Stimulated activated CD8-positive, alpha-beta memory T cell treated with anti-CD3 and anti-CD28 coated beads, Interleukin-2, amount 100 ng/mL, for 1 hour (primary cell): ENCODE measurements around the gene OLFM2.

Source experiments
- DNase-seq, 2 donors: peaks; one replicate each; pipeline ENCODE4 v3.0.0-alpha.2; 2020; ENCODE audit warnings: low read depth in 2 of 2

OLFM2 gene

DNA sequence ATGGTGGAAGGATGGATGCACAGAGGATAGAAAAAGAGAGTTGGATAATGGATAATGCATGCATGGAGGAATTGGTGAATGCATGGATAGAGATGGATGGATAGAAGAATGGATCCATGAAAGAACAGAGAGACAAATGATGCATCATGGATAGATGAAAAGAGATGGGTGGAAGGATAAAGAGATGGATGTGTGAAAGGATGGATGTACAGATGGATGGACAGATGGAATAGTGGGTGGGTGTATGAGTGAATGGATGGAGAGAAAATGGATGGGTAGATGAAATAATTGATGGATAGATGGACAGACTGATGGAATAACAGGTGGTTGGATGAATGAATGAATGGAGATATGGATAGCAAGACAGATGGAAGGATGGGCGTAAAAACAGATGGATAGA, 25.7 kb downstream of the OLFM2 start:
- no peak for DNase-seq

DNA sequence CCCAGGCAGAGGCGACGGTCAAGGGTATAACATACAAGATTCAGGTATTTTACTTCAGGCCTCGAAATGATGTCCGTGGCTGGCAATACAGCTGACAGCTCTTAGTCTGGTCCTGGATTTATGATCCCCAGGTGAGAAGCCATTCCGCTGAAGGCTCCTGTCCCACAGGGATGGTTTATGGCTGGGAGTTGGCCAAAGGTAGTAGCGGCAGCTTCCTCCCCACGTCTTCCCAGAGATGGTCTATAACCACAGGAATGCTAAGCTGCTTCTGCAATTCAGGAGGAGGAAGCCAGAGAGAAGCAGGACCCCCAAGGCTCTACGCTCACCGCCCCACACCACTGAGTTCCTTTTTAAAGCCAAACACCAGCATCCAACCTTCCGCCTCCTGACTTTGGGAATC, 27.1 kb downstream of the OLFM2 start:
- DNase-seq = no peak

DNA sequence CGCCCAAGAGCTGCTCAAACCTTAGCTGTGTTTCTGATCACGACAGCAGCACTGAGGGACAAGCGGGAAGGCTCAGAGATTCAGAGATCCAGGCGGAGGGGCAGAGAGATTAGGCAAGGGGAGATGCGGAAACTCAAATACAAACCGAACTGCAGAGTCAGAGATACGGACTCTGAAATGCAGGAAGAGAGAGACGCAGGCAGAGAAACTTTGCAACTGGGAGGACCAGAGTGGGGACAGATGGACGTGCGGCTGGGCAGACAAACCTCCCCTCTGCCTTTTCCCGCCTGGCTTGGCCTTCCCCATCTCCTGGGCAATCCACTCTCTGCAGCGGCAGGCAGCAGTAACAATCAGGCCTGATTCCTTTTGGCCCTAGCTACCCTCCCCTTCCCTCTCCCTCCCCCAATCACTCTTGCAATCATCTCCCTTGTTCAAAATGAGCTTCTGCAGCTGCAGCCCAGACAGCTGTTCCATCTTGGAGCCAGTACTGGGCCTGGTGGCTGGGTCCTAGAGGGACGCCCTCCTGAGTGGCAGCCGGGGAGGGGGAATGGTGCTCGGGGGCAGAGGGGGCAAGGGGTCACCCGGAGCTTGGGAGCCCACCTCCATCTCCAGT, 29.7 kb downstream of the OLFM2 start:
- no peak for DNase-seq

DNA sequence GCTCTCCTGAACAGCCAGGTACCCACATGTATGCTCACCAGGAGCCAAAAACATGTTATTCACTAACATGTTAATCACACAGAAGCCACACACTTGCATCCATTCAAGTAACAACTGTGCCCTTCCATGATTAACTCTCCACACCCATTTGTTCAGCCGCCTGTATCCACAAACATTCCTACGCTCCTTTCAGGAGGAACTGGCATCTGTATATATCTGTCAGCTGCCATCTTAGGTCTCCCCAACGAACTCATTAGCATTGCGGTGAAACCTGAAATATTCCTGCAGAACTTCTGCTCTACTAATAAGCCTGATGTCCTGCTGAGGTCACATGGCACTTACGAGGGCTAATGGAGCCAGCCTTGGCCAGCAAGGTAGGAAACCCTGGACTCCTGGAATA, 33.0 kb downstream of the OLFM2 start:
- DNase-seq = no peak

DNA sequence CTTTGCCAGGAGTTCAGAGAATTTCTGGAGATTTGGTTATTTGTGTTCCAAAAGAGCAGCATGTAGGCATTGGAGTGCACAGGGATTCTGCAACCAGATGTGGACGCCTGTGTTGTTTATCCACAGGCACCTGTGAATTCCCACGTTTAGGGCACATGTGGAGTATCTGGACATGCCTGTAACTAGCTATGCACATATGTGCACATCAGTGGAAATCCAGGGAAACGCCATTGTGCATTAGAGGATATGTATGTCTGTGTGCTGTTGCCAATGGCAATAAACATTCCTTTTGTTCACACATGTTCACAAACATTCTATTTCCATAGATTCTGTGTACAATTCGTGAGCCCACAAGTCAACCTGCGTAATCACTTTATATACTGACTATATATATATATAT, 34.7 kb downstream of the OLFM2 start:
- no peak for DNase-seq

DNA sequence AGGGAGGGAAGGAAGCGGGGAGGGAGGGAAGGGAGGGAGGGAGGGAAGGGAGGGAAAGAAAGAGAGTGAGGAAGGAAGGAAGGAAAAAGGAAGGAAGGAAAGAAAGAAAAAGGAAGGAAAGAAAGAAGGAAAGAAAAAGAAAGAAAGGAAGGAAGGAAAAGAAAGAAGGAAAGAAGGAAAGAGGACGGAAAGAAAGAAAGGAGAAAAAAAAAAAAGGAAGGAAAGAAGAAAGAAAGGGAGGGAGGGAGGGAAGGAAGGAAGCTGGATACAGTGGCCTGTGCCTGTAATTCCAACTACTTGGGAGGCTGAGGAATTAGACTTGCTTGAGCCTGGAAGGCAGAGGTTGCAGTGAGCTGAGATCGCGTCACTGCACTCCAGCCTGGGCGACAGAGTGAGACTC, 35.3 kb downstream of the OLFM2 start:
- no peak for DNase-seq

DNA sequence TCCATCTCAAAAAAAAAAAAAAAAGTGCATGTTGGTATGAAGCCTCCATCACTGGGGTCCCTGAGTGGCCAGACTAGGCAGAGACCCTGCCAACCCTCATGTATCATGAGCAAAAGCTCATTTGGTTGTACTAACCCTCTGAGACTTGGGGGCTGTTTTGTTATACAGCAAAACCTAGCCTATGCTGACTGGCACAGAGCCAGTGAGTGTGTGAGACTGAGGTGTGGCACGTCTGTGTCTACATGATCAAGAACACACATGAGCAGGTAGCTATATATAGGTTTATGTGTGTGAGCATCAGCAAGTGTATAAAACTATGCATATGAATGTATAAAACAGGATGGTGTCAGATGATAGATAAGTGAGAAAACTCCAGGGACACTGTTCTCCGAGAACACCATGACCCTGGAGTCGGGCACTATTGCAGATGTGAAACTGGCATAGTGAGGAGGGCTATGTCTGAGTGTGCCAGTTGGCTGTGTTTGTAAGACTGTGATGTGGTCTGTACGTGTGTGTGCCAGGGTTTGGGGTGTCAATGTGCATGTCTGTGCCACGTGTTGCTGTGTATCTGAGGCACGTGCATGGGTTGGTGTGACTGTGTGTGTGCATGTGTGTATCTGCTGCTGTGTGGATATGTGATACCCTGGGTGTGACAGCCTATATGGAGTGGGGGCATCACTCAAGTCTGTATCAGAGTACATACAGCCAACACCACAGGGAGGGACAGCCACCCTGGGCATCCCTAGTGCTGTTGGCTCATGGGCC, 44.5 kb downstream of the OLFM2 start:
- no peak for DNase-seq

DNA sequence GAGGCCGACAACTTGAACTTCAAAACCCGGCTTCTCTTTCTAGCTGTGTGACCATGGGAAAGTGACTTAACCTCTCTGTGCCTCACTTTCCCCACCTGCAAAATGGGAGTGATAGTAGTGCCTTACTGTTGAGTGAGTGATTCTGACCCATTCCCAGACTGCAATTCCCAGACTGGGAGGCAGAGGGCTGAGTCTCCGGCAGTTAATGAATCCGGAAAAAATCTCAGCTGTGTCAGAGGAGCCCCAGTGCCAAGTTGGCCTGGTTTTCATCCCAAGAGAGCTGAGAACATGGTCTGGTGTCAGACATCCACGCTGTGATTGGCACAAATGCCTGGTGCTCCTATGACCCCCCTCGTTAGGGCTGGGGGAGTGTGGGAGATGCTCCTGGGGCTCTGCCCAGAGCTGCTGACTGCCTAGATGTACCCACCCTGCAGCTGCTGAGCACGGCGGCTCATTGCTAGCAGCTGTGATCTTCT, 51.2 kb downstream of the OLFM2 start:
- DNase-seq = no peak

DNA sequence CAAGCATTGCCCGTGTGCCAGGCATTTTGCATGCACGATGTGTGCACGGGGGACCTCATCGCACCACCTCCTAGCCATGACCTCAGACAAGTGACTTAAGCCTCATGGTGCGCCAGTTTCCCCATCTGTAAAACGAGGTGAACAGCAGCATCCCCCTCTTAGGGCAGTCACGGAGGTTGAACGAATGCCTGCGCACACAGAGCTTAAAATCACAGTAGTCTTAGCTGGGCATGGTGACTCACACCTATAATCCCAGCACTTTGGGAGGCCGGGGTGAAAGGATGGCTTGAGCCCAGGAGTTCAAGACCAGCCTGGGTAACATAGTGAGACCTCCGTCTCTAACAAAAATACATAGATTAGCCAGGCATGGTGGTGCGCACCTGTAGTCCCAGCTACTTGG, 52.6 kb downstream of the OLFM2 start:
- no peak for DNase-seq

DNA sequence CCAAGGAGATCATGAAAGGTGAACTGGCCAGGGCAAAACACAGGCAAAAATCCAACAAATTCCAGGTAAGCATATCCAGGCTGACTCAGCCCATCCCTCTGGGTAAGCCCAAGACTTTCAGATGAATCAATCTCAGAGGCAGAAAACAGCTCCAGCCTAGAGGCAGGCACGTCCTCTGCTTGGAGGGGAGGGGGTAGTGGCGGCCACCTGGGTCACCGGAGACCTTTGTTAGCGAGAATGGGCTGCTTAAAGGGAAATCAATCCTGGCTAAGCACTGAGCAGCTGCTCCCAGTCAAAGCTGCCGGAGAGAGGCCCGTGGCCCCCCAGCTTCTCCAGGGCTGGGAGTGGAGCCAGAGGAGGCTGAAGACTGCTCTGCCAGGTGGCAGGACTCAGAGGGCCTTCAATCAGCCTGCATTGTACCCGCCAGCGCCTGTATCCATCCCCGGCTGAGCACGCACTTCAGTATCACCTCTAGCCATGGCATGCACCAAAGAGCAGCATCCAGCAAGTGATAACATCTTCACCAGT, 53.0 kb downstream of the OLFM2 start:
- DNase-seq = no peak

DNA sequence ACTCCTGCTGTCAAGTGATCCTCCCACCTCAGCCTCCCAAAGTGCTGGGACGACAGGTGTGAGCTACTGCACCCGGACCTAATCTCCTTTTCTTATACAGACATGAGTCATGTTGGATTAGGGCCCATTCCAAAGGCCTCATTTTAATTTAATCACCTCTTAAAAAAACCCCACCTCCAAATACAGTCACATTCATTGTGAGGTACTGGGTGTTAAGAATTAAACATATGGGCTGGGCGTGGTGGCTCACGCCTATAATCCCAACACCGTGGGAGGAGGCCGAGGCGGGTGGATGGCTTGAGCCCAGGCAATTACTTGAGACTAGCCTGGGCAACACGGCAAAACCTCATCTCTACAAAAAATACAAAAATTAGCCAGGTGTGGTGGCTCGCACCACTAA, 54.6 kb downstream of the OLFM2 start:
- DNase-seq = no peak

DNA sequence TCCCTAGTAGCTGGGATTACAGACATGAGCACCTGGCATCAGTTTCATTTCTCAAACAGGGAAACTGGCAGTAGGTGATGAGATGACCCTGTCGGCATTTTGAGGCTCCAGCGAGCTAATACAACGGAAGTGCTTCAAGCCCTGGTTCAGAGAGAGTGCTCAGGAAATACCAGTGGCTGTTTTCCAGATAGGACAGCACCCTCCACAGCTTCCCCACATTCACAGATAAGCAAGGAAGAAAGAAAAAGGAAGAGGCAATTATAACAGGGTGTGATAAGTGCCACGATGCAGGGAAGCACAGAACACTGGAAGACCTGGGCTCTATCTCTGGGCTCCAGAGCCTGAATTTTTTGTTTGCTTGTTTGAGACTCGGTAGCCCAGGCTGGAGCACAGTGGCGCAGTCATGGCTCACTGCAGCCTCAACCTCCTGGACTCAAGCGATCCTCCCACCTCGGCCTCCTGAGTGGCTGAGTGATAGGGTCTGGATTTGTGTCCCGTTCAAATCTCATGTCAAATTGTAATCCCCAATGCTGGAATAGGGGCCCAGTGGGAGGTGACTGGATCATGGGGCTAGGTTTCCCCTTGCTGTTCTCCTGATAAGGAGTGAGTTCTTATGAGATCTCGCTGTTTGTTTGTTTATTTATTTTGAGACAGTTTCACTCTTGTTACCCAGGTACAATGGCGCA, 57.7 kb downstream of the OLFM2 start:
- no peak for DNase-seq

DNA sequence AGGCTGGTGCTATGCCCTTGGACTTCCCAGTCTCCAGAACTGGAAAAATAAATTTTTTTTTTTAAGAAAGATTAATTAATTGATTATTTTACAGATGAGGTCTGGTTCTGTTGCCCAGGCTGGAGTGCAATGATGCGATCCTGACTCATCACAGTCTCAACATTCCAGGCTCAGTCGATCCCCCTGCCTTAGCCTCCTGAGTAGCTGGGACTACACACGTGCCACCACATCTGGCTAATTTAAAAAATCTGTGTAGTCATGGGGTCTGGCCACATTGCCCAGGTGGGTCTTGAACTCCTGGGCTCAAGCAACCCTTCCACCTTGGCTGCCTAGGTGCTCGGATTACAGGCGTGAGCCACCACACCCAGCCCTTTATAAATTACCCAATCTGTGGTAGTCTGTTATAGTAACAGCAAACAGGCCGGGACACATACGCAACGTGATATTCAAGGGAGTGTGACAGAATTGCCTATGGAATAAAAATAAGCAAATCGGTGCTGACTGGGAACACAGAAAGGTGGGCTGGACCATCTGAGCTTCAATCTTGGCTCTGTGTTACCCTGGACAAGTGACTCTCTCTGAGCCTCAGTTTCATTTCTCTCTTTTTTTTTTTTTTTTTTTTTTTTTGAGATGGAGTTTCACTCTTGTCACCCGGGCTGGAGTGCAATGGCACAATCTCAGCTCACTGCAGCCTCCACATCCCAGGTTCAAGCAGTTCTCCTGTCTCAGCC, 58.4 kb downstream of the OLFM2 start:
- no peak for DNase-seq

DNA sequence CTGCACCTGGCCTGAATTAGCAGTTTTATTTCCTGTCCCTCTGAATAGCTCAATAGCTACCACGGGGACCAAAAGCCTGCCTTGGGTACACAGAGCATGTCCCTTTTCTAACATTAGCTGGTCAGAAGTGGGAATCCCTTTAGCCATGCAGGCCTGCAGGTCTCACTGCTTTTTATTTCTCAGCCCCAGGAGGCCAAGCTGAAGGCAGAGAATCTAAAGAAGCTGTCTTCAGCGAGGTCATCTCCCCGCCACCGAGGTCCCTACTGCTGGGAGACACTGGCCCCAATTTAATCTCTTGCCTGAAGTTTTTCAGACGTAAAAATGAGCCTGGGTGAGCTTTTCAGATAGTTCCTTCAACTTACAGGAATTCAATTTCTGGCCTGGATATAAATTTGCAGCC, 60.5 kb downstream of the OLFM2 start:
- no peak for DNase-seq

DNA sequence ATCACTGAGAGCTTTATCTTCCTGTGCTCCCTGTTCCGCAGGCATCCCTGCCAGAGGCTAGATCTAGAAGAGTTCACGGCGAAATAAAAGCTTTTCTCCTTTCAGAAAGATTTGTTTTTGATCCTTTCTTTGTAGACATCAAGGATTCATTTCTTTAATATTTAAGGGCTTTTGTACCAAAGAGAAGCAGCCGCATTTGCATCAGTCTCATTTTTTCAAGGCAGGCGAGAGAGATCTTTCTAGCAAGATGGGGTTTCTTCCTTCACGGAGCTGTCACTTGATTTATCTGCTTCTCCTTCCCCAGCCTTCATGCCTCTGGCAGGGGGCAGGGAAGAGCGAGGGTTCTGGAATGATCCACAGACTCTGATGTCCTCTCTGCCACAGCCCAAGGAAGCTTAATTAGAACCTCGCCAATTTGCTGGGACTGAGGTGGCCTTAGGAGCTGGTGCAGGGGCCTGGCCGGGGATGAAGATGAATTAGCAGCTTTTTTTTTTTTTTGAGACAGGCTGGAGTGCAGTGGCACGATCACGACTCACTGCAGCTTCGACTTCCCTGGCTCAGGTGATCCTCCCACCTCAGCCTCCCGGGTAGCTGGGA, 61.2 kb downstream of the OLFM2 start:
- no peak for DNase-seq

DNA sequence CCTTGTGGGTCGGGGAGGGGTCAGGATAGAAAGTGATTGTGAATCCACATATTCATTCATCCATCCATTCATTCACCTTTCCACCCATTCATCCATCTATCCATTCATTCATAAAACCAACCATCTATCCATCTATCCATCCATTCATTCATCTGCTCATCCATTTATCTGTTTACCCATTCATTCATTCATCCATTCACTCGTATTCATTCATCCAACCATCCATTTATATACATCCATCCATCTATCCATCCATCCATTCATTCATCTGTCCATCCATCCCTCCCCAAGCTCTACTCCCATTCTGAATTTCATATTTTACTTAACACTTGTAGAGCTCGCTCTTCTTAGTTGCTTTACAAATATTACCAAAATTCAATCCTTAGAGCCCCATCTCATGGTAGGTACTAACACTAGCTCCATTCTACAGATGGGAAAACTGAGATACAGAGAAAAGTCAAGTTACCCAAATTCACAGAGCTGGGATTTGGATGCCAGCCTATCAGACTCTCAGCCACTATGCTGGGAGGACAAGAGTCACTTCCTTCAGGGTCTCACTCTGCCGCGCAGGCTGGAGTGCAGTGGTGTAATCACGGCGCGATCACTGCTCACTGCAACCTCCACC, 63.6 kb downstream of the OLFM2 start:
- no peak for DNase-seq

DNA sequence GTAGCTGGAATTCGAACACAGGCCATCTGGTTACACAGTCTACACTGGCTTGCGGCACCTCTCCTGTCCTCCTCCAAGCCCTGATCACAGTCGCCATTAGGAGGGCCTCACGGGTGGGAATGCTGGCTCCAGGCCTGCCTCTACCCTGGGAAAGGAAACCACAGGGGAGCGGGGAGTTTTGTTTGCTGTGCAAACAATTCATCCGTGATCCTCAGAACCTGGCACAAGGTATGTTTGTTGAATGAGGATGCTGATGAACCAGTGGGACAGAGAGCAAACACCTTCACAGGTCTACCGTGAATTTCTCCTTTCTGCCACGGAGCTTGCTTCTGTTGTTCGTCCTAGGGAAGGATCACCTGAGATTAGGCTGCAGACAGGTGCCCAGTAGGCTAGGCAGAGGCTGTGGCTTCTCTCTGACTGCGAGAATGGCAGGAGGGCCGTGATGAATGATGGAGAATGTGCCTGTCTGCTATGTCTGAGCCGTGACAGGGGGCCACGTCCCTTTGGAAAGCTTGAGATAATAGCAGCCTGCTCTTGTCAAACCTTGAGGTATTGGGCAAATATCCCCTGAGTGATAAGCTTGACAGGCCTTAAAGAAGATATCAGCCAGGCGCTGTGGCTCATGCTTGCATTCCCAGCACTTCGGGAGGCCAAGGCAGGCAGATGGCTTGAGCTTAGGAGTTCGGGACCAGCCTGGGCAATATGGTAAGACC, 64.5 kb downstream of the OLFM2 start:
- no peak for DNase-seq

DNA sequence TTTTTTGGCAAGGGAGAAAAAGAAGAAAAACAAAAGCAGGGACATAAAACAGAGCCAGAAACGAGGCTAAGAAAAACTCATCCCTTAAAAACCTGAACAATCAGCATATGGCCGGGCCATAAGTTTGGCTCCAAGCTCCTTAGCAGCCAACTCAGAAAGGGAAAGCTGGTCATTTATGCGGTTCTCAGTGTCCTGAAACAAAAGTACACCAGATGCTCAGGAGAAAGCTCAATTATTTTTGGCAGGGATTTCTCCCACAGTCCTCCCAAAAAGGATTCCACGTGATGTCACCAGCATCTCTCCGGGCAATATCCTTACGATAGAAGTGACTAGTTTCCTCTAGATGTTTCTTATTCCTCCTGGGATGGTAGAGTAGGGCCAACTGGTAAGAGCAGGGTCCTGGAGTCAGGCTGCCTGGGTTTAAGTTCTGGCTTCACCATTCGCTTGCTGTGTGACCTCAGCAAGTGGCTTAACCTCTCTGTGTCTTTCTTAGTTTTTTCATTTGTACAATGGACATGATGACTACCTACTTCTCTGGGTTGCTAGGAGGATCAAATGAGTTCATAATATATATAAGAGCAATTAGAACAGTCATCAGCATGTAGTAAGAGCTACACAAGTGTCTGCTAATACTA, 67.2 kb downstream of the OLFM2 start:
- DNase-seq = no peak

DNA sequence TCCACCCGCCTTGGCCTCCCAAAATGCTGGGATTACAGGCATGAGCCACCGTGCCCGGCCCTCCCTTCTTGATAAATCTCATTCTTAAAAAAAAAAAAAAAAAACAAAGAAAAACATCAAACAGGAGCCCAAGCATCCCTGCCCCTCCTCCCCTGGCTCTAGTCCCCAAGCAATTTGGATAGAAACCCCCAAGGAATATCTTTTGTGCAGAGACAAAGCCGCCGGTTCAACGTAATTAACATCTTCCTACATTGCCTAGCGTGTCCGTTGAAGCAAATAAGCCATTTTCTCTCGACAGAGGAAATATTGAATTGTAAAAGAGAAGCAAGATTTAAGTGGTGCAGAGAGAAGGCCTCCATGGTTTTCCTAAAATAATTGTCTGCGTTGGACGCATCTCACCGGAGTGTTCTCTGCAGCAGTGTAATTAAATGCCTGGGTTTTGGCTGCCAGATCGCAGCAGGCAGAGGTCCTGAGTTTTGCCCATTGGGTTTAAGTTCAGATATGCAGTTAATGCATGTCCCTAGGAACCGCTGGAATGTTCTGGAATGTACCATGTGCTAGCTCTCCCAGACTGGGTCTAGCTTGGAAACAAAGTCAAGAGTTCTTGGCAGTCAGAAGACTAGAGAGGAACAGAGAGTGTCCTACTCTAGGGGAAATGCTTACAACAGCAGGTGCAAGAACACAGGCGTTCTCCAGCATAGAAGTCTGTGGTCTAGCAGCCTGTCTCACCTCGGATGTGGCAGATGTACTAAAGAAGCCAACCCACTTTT, 70.4 kb downstream of the OLFM2 start:
- no peak for DNase-seq
